HG02623 (cell line): Measurements from ENCODE around the gene FAM43B.

Experiments
- ATAC-seq: cut with Tn5 transposase; IDR thresholded peaks from one replicate; pipeline ENCODE4 v1.9.1; 2021; ENCODE audit warnings: moderate library complexity; ENCODE audit not compliant: unreplicated experiment

FAM43B gene

GRCh38 chr1:20589331-20590278 lies 37.2 kb downstream of the FAM43B start:
- ATAC-seq: no peak

DNA sequence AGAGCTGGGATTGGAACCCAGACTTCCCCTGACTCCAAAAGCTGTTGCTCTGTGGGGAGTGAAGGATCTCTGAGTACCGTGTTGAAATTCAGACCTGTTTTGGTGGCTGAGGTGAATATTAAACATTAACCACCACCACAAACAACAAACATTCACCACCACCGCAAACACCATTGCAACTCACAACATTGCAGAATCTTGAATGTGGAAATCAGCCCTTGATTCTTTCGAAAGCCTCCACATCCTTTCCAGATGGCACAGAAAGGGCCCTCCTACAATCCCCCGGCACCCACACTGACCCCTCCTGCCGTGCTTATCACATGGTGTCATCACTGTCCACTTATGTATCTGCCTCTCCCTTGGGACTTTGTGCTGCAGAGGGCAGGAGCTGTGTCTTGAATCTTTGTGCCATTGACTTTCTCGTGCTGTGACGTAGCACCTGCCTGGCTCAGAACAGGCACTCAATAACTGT lies 38.0 kb downstream of the FAM43B start:
- no peak for ATAC-seq

DNA sequence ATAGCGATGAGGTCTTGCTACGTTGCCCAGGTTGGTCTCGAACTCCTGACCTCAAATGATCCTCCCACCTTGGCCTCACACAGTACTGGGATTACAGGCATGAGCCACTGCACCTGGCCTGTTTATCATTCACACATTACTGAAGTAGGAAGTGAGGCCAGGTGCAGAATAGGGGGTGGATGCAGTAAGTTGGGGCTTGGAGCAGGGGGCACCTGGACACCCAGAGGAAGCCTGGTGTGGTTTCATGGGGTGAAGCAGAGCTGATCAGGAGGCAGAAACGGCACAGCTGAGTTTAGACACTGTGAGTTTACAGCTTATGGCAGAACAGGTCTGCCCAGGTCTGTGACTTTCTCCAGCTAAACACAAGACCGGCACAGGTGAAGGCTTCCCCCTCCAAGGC lies 41.4 kb downstream of the FAM43B start:
- no peak for ATAC-seq

- no peak for ATAC-seq
Measured at GRCh38 chr1:20594746-20595145, 42.4 kb downstream of the FAM43B start.

DNA sequence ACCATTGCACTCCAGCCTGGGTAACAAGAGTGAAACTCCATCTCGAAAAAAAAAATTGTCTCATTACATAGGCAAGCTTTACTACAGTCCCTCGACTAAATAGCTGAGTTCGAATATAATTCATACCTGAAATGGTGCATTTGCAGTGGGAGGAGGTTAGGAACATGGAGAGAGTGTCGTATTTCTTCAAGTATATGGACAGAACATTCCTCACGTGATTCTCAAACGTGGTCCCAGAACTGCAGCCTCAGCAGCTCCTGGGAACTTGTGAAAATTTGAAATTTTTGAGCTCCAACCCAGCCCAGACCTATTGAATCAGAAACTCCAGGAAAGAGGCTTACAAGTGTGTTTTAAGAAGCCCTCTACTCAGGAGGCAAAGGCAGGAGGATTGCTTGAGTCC lies 43.7 kb downstream of the FAM43B start:
- no peak for ATAC-seq

DNA sequence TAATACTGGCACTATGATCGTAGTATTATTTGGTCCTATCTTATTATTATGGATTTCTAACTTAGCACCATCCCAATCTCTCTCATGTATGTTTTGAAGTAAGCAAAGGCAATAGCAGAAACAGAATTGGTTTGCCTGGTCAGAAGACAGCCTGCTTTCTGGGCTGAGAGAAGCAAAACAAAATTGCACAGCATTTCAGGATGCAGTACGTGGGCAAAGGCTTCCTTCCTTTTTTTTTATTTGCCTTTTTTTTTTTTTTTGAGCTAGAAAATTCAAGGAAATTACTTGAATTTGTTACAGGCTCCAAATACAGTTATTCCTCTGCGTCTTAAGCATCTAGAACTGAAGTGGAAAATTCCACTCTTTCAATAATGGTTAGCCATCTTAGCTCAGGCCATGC lies 45.3 kb downstream of the FAM43B start:
- no peak for ATAC-seq

- no peak for ATAC-seq
Measured at GRCh38 chr1:20600156-20600555, 47.8 kb downstream of the FAM43B start.

DNA sequence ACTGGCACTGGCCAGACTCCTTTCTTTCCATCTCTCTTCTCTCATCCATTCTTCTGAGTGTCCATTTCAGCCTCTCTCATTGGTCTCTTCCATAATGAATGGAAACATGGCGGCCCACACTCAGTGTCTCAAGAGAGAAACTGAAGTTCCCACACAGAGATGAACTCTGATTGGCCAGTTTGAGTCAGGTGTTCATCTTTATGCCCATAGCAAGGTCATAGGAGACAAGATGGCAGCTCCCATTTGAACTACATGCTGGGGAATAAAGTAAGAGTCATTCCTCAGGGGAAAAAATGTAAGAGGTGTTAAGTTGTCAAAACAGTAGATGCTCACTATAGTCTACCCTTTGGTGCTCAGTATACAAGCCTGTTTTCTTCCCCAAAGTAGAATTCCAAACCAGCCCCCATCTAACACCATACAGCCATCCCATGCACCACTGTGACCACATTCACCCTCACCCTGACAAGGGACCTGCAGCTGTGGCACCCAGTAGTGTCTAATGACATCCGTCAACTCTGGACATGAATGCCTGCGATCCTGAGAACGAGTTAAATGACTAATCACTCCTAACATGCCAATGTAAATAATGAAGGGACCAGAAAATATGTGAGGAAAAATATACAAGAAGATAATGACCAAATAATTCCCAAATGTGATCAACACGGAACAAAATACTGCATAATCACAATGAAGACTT lies 48.9 kb downstream of the FAM43B start:
- no peak for ATAC-seq

- ATAC-seq: no peak
Measured at GRCh38 chr1:20602851-20603450, 50.6 kb downstream of the FAM43B start.

- no peak for ATAC-seq
Measured at GRCh38 chr1:20603504-20604464, 51.4 kb downstream of the FAM43B start.
